ENCODE measurements around the gene MRFAP1. TPM values are rescaled to one million over a fixed set of nuclear protein-coding genes. Genes with fewer than 3 reads are reported as not detected.
A peak's percentile ranks its signal among the peaks of the same experiment; 100 is the strongest.

Gene MRFAP1
- polyA plus RNA-seq, 1 experiment = 298 TPM

DNA sequence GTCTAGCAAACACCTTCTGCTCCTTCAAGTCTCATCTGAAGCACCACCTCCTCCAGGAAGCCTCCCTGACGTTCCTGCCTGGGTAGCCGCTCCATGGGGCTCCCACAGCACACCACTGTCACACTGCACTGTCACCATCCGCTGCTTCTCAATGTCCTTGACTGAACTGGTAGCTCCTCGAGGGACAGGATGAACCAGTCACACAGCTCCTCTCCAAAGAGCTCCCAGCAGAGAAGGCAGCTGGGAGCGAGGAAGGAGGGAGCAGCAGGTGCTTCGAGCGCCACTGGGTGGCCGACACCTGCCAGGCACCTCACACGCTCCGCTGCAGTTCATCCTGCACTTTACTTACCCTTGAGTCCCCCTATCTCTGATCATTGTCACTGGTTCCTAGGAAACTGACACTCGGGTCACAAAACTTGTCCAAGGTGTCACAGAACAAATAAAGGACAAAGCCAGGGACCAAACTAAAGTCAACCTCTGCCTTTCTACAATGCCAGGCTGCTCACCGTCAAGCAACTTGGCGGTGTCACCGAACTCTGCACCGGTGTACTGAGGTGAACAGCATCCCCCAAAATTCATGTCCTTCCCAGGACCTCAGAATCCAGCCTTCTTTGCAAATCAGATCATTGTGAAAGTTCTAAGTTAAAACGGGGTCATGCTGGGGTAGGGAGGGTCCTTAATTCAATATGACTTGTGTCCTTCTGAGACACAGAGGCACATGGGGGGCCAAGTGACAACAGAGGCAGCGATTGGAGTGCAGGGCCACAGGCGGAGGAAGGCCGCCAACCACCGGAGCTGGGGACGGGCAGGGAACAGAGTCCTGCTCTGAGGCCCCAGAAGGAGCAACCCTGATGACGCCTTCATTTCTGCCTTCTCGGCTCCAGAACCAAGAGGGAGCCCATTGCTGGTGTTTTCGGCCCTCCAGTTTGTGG is 47.7 kb downstream of the MRFAP1 start:
- Histone ChIP-seq H3K27ac (ENCODE audit: low read depth, low read length) (peak overlapping the region; percentile 89), H3K4me3 (ENCODE audit: low read depth, low read length) (no peak overlapping the region), H3K27me3 (ENCODE audit: control insufficient read depth, insufficient read depth, low read length) (no peaks in the 10 kb centered on the region), H3K9me3 (ENCODE audit: control insufficient read depth, insufficient read depth, low read length) (peaks cover 9% of the 10 kb centered on the region)
- no peak for DNase-seq (ENCODE audit: low read depth, low spot score)
- POLR2A ChIA-PET = no interaction called here
- TF ChIP-seq CTCF (IDR thresholded peaks at IDR 0.05; ENCODE audit: low read depth, low read length) = no peak
- CTCF ChIA-PET = interaction anchor here (1.1 kb wide), 2 partner anchors 8 to 383 kb away, joined by 3 read pairs; no protein-coding TSS in a partner anchor

GRCh38 chr4:6688879-6689505 is 48.5 kb downstream of the MRFAP1 start:
- Histone ChIP-seq H3K9me3 (ENCODE audit: control insufficient read depth, insufficient read depth, low read length) (peaks cover 9% of the 10 kb centered on the region), H3K27ac (ENCODE audit: low read depth, low read length) (peak overlapping the region; percentile 89), H3K27me3 (ENCODE audit: control insufficient read depth, insufficient read depth, low read length) (no peaks in the 10 kb centered on the region), H3K4me3 (ENCODE audit: low read depth, low read length) (no peak overlapping the region)
- CTCF ChIA-PET = no interaction called here
- DNase-seq (ENCODE audit: low read depth, low spot score) = peak; percentile 76
- POLR2A ChIA-PET = interaction anchor here (0.6 to 0.8 kb wide), 2 partner anchors 24 to 115 kb away, joined by 3 to 5 read pairs; no protein-coding TSS in a partner anchor
- TF ChIP-seq CTCF (IDR thresholded peaks at IDR 0.05; ENCODE audit: low read depth, low read length) = no peak

DNA sequence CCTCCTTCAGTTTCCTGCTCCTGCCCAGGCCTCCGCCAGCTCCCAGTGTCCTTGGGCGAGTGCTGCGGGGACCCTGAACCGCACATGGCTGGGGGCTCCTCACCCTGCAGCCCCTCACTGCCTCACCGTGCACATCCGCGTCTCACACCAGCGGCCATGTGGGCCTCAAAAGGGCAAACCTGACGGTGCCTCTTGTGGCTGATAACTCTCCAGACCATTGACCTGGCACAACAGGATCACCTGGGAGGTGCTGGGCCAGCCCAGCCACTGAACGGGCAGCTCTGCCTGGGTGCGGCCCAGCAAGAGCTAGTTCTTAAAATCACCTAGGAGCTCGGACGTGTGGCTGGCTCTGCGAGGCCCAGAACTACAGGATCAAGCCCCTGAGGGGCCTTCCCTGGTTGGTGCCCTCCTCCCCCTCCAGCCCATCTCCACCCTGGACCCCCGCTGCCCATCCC is 49.0 kb downstream of the MRFAP1 start:
- Histone ChIP-seq H3K27ac (ENCODE audit: low read depth, low read length) (peak overlapping the region; percentile 89), H3K27me3 (ENCODE audit: control insufficient read depth, insufficient read depth, low read length) (no peaks in the 10 kb centered on the region), H3K9me3 (ENCODE audit: control insufficient read depth, insufficient read depth, low read length) (peaks cover 9% of the 10 kb centered on the region), H3K4me3 (ENCODE audit: low read depth, low read length) (no peak overlapping the region)
- TF ChIP-seq CTCF (IDR thresholded peaks at IDR 0.05; ENCODE audit: low read depth, low read length) = no peak
- POLR2A ChIA-PET = interaction anchor here (0.6 to 0.8 kb wide), 2 partner anchors 25 to 115 kb away, joined by 3 to 5 read pairs; no protein-coding TSS in a partner anchor
- no peak for DNase-seq (ENCODE audit: low read depth, low spot score)
- CTCF ChIA-PET = no interaction called here

Other genes starting within 250 kb of the MRFAP1 start
- gene PPP2R2C, start 168.1 kb upstream of the MRFAP1 start, polyA plus RNA-seq (2011; rRNA removed) = 0.07 TPM in 1 of 2 replicates, not detected in the other
- 22.8 and 28.1 TPM in 2 replicates for gene MAN2B2, start 65.5 kb upstream of the MRFAP1 start, polyA plus RNA-seq (2011; rRNA removed)
- gene S100P, start 53.2 kb downstream of the MRFAP1 start, polyA plus RNA-seq (2011; rRNA removed) = 0.40 TPM in 1 of 2 replicates, not detected in the other
- gene MRFAP1L1, start 69.2 kb downstream of the MRFAP1 start, polyA plus RNA-seq (2011; rRNA removed) = 70.6 and 96.5 TPM in 2 replicates
- 14.5 and 15.4 TPM in 2 replicates for gene BLOC1S4, start 75.5 kb downstream of the MRFAP1 start, polyA plus RNA-seq (2011; rRNA removed)
- gene KIAA0232, start 142.0 kb downstream of the MRFAP1 start, polyA plus RNA-seq (2011; rRNA removed) = 20.9 and 25.0 TPM in 2 replicates